Measurements from ENCODE around the gene ZNF652. TPM values are rescaled to one million over a fixed set of nuclear protein-coding genes. Genes with fewer than 3 reads are reported as not detected.

ZNF652 gene
- total RNA-seq, 2 experiments from 2014 or later = 37.7 to 42.6 TPM

GRCh38 chr17:49247944-49248343 is 114.1 kb downstream of the ZNF652 start:
- ChIA-PET CTCF (no interaction called here), POLR2A (no interaction called here)
- Mint-ChIP-seq H3K36me3 (ENCODE audit: low read depth) (no peaks in the 10 kb centered on the region), H3K27me3 (peaks cover 16% of the 10 kb centered on the region), H3K9me3 (no peaks in the 10 kb centered on the region), H3K27ac (no peak overlapping the region), H3K4me1 (no peaks in the 10 kb centered on the region), H3K4me3 (no peak overlapping the region)
- DNase-seq = no peak

- CTCF ChIA-PET = no interaction called here
- no peaks in the 10 kb centered on the region for H3K36me3 Mint-ChIP-seq (ENCODE audit: low read depth)
These were observed 117.2 kb downstream of the ZNF652 start for GRCh38 chr17:49244839-49245238.

More at GRCh38 chr17:49244839-49245238, 117.2 kb downstream of the ZNF652 start:
- POLR2A ChIA-PET = no interaction called here
- no peak for DNase-seq
- Mint-ChIP-seq H3K4me1 (no peaks in the 10 kb centered on the region), H3K27ac (no peak overlapping the region), H3K9me3 (no peaks in the 10 kb centered on the region), H3K27me3 (peaks cover 9% of the 10 kb centered on the region), H3K4me3 (no peak overlapping the region)

Other genes with a start within 250 kb of the ZNF652 start
- gene B4GALNT2, start 229.5 kb downstream of the ZNF652 start, total RNA-seq = not detected
- gene GNGT2, start 151.7 kb downstream of the ZNF652 start, total RNA-seq = 10 to 100 TPM; 22.7 to 23.8 TPM
- gene ABI3, start 151.5 kb downstream of the ZNF652 start, total RNA-seq = 10 to 100 TPM; 46.3 to 48.2 TPM
- gene PHOSPHO1, start 131.5 kb downstream of the ZNF652 start, total RNA-seq = not detected
- gene PHB1, start 52.6 kb upstream of the ZNF652 start, total RNA-seq = 100 to 1,000 TPM; 103 to 105 TPM
- under 1 TPM; 0.33 to 0.58 TPM for gene NGFR, start 133.0 kb upstream of the ZNF652 start, total RNA-seq
- gene NXPH3, start 213.6 kb upstream of the ZNF652 start, total RNA-seq = not detected